NT2/D1 (cell line): ENCODE results near the gene LSP1.

ENCODE experiments used
- DNase-seq: peaks from one replicate; pipeline ENCODE4 v3.0.0-alpha.2; 2011; ENCODE audit warnings: low read depth, low spot score
- H3K27me3 ChIP-seq: 2 replicates; pipeline ENCODE4 v1.6.0; 2011; ENCODE audit warnings: mild to moderate bottlenecking; ENCODE audit not compliant: insufficient read length, insufficient read depth
- H3K36me3 ChIP-seq: 2 replicates; pipeline ENCODE4 v1.6.1; 2011; ENCODE audit warnings: mild to moderate bottlenecking, low read length, mixed read lengths; ENCODE audit not compliant: insufficient read depth, insufficient read length
- H3K4me1 ChIP-seq: 2 replicates; pipeline ENCODE4 v1.5.1; 2011; ENCODE audit not compliant: insufficient read depth, insufficient read length
- H3K4me3 ChIP-seq: 2 replicates; pipeline ENCODE4 v1.5.1; 2011; ENCODE audit warnings: low read depth; ENCODE audit not compliant: insufficient read length
- H3K9ac ChIP-seq: 2 replicates; pipeline ENCODE4 v1.6.0; 2011; ENCODE audit warnings: low read depth; ENCODE audit not compliant: insufficient read length
- H3K9me3 ChIP-seq: 2 replicates; pipeline ENCODE4 v1.5.1; 2011; ENCODE audit warnings: mild to moderate bottlenecking, low read length; ENCODE audit not compliant: insufficient read depth
- SUZ12 ChIP-seq: IDR thresholded peaks from 2 replicates; pipeline ENCODE4 v1.6.1; 2011; ENCODE audit not compliant: insufficient read length, insufficient read depth; ENCODE audit errors: extremely low read depth
- YY1 ChIP-seq: IDR thresholded peaks from 2 replicates; pipeline ENCODE4 v1.6.1; 2011; ENCODE audit not compliant: insufficient read length, insufficient read depth
- ZNF274 ChIP-seq: IDR thresholded peaks from 2 replicates; pipeline ENCODE4 v1.6.1; 2011; ENCODE audit warnings: mild to moderate bottlenecking, low read depth, low read length

The LSP1 gene

DNA sequence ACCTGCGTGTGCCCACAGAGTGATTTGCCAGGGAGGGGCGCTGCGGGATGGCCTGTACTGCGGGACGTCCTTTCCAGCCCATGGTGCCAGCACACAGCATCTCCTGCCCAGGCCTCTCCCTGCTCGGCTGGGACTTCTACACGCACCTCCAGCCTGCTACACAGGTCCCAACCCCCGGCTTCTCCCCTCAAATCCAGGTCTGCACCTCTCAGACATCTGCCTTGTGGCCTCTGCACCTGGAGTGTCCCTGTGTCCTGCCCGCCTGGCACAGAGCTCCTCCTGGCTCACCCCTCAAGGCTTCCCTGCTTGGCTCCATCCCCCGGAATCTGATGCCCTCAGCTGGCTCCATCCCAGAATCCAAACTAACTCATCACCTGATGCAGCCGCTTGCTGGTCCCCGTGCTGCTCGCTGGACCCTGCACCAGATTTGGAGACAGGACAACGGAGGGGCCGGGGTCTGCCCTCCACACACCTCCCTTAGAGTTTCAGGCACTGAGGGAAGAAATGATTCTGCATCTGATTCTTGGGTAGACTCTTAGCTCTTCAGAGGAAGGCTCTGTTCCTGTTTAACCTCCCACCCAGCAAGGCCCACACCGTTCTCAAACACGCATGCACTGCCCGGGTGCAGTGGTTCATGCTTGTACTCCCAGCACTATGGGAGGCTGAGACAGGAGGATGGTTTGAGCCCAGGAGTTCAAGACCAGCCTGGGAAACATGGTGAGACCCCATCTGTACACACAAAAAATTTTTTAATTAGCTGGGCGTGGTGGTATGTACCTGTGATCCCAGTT lies 4.0 kb upstream of the LSP1 start:
- no peaks in the 10 kb centered on the region for H3K9me3 ChIP-seq
- H3K4me3 ChIP-seq = no peak overlapping the region
- no peak for DNase-seq
- H3K4me1 ChIP-seq = peaks cover 9% of the 10 kb centered on the region
- H3K36me3 ChIP-seq = no peaks in the 10 kb centered on the region
- no peaks in the 10 kb centered on the region for H3K27me3 ChIP-seq
- TF ChIP-seq SUZ12 = no peak
- TF ChIP-seq YY1 = no peak
- no peak for TF ChIP-seq ZNF274
- H3K9ac ChIP-seq = no peak overlapping the region

DNA sequence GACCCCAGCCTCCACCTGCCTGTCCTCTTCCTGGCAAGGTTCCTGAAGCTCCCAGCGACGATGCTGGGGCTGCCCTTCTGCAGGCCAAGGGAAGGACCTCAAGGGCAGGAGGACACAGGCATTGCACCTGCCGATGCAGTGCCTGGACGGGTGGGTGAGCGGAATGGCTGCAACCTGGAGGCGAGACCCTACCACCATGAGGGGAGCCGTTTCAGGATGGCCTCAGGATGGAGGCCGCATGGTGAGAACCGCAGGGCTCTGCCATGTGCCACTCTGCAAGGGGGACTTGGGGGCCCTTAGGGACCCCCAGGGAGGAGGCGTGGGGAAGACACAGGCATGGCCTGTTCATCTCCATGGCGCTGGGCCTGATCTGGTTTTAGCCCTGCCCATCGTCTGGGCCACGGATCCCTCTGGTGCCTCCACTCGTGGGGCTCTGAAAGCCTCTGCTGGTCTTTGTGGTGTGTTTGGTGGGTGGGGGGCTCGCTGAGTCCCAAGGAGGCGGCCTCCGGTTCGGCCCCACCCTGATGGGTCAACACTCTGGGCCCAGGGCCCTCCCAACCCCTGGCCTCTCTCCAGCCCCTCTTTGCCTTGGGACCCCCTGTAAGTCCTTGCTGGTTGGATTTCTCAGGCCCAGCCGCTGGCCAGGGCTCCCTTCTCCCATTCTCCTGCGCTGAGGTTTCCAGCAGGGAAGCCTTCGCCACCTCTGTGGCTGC lies 1.3 kb upstream of the LSP1 start:
- DNase-seq = no peak
- TF ChIP-seq ZNF274 (no peak), SUZ12 (no peak), YY1 (no peak)
- Histone ChIP-seq H3K4me3 (no peak overlapping the region), H3K4me1 (peaks cover 17% of the 10 kb centered on the region), H3K9me3 (no peaks in the 10 kb centered on the region), H3K36me3 (no peaks in the 10 kb centered on the region), H3K9ac (no peak overlapping the region), H3K27me3 (no peaks in the 10 kb centered on the region)

GRCh38 chr11:1852271-1852876 lies 510 bp upstream of the LSP1 start:
- peaks cover 25% of the 10 kb centered on the region for H3K4me1 ChIP-seq
- H3K4me3 ChIP-seq = no peak overlapping the region
- no peak overlapping the region for H3K9ac ChIP-seq

GRCh38 chr11:1853376-1854131 lies 670 bp downstream of the LSP1 start:
- no peak for DNase-seq
- TF ChIP-seq SUZ12 (no peak), ZNF274 (no peak), YY1 (no peak)
- no peaks in the 10 kb centered on the region for H3K36me3 ChIP-seq
- no peaks in the 10 kb centered on the region for H3K27me3 ChIP-seq
- H3K4me1 ChIP-seq = peaks cover 25% of the 10 kb centered on the region
- H3K9ac ChIP-seq = no peak overlapping the region
- no peaks in the 10 kb centered on the region for H3K9me3 ChIP-seq
- H3K4me3 ChIP-seq = no peak overlapping the region

More at GRCh38 chr11:1852271-1852876, 510 bp upstream of the LSP1 start:
- DNase-seq = no peak
- H3K27me3 ChIP-seq = no peaks in the 10 kb centered on the region
- TF ChIP-seq ZNF274 = no peak
- no peak for TF ChIP-seq SUZ12
- no peak for TF ChIP-seq YY1
- no peaks in the 10 kb centered on the region for H3K36me3 ChIP-seq
- no peaks in the 10 kb centered on the region for H3K9me3 ChIP-seq

DNA sequence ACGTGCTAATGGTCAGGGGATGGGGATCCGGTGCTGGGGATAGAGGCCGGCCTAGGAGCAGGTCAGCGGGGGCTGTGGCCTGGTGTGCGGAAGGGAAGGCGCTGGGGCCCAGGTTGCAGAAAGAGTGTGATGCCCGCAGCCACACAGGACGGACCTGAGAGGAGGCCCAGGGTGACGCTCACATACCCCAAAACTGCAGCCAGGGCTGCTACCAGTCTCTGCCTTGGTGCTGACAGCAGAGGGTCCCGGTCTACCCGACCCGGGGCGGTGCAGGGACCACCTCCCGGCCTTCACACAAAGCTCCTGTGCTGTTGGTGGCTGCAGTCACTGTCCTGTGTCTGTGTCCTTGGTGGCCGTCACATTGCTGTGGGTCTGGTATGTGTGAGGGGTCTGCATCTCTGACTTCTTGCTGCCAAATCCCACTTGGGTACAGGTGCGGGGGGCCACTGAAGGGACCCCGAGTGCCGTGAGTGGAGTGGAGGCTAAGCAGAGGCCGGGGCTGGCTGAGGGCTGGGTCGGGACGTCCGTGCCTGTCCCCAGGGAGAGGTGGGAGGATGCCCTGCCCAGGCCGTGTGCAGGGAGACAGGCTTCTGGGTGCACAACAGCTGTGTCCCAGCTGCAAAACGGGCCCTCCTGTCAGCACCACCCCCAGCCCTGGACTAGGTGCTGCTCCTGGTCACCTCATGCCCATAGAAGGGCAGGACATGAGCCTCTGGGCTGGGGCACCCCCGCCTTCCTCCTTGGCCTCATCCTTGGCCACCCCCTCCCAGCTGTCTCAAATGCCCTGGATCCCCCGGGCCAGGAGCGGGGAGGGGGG lies 1.5 kb downstream of the LSP1 start:
- Histone ChIP-seq H3K9me3 (no peaks in the 10 kb centered on the region), H3K27me3 (no peaks in the 10 kb centered on the region), H3K9ac (no peak overlapping the region), H3K4me1 (peaks cover 25% of the 10 kb centered on the region), H3K4me3 (no peak overlapping the region), H3K36me3 (no peaks in the 10 kb centered on the region)
- TF ChIP-seq ZNF274 (no peak), SUZ12 (no peak), YY1 (no peak)
- no peak for DNase-seq
